Fibroblast of lung (primary cell): ENCODE results near the gene HLA-DRB5.
"Not testable (repeated sequence)": the region's sequence is repeated elsewhere in the genome, so short reads cannot be mapped to it uniquely, and the experiment has no call there.

Source experiments
- EZH2 ChIP-seq: IDR thresholded peaks from 2 replicates; pipeline ENCODE4 v1.5.1; 2012; ENCODE audit warnings: low read length, control low read depth, mild to moderate bottlenecking; ENCODE audit errors: missing control alignments
- TF ChIP-seq, protein P1 (sequence below), 2 donors: IDR thresholded peaks in 1 of 2; conservative IDR thresholded peaks in 1 of 2; 1 replicate in 1 of 2; 2 replicates in 1 of 2; pipeline ENCODE4 v1.5.1; 2011 to 2012; ENCODE audit warnings: low read length in 2 of 2, control low read depth in 1 of 2, inconsistent platforms in 1 of 2, low read depth in 1 of 2, mild to moderate bottlenecking in 1 of 2

GRCh38 chr6:32467743-32468503 is 62.2 kb downstream of the HLA-DRB5 start:
- not testable (repeated sequence) for TF ChIP-seq EZH2
- TF ChIP-seq, protein P1, sequence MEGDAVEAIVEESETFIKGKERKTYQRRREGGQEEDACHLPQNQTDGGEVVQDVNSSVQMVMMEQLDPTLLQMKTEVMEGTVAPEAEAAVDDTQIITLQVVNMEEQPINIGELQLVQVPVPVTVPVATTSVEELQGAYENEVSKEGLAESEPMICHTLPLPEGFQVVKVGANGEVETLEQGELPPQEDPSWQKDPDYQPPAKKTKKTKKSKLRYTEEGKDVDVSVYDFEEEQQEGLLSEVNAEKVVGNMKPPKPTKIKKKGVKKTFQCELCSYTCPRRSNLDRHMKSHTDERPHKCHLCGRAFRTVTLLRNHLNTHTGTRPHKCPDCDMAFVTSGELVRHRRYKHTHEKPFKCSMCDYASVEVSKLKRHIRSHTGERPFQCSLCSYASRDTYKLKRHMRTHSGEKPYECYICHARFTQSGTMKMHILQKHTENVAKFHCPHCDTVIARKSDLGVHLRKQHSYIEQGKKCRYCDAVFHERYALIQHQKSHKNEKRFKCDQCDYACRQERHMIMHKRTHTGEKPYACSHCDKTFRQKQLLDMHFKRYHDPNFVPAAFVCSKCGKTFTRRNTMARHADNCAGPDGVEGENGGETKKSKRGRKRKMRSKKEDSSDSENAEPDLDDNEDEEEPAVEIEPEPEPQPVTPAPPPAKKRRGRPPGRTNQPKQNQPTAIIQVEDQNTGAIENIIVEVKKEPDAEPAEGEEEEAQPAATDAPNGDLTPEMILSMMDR (conservative IDR thresholded peaks at IDR 0.05 in 1 of 2, IDR thresholded peaks at IDR 0.05 in 1 of 2; ENCODE audit: low read depth in 1 of 2, low read length in 2 of 2) = not testable (repeated sequence)
